Neutrophil (primary cell): ENCODE data around the gene CD300LD.
"Not testable (repeated sequence)": the region's sequence is repeated elsewhere in the genome, so short reads cannot be mapped to it uniquely, and the experiment has no call there.

Source experiments
- H3K27ac ChIP-seq: fragments of 200-600 bp; sonication (generic); 2 replicates; pipeline ENCODE4 v1.5.1; 2016; ENCODE audit warnings: mild to moderate bottlenecking, moderate library complexity
- H3K27me3 ChIP-seq: fragments of 200-600 bp; sonication (generic); 2 replicates; pipeline ENCODE4 v1.6.0; 2016; ENCODE audit warnings: mild to moderate bottlenecking
- H3K36me3 ChIP-seq: fragments of 200-600 bp; sonication (generic); 2 replicates; pipeline ENCODE4 v1.5.1; 2017
- H3K4me1 ChIP-seq, 2 experiments: fragments of 200-600 bp in 1 of 2; sonication (generic) in 1 of 2; 1 replicate in 1 of 2; 2 replicates in 1 of 2; pipeline versions ENCODE4 v1.5.1 to v1.6.1; 2013 to 2016; ENCODE audit warnings: low read depth in 1 of 2, low read length in 1 of 2, mild to moderate bottlenecking in 1 of 2, moderate library complexity in 1 of 2; ENCODE audit not compliant: control insufficient read depth in 1 of 2, insufficient read depth in 1 of 2
- H3K4me3 ChIP-seq, 2 experiments: fragments of 200-600 bp in 1 of 2; sonication (generic) in 1 of 2; 1 replicate in 1 of 2; 2 replicates in 1 of 2; pipeline ENCODE4 v1.5.1; 2013 to 2016; ENCODE audit warnings: low read depth in 1 of 2, low read length in 1 of 2, mild to moderate bottlenecking in 1 of 2, moderate library complexity in 1 of 2
- H3K9me3 ChIP-seq: fragments of 200-600 bp; sonication (generic); 2 replicates; pipeline ENCODE4 v1.5.1; 2016
- TF ChIP-seq, protein P1 (sequence below): fragments of 200-600 bp; sonication (generic); IDR thresholded peaks from 2 replicates; pipeline ENCODE4 v1.5.1; 2016; ENCODE audit warnings: antibody characterized with exemption

CD300LD gene

DNA sequence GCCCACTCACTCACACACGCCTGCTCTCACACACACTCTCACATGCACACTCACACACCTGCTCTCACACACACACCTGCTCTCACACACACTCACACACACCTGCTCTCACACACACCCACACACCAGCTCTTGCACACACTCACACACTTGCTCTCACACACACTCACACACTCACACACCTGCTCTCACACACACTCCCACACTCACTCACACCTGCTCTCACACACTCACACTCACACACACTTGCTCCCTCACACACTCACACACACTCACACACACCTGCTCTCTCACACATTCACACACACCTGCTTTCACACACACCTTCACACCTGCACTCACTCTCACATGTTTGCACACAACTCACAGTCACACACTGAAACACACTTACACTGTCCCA, 28.7 kb downstream of the CD300LD start:
- Histone ChIP-seq H3K27me3 (peaks cover 64% of the 10 kb centered on the region), H3K4me1 (peaks cover 9 to 24% of the 10 kb centered on the region in 2 experiments), H3K36me3 (no peaks in the 10 kb centered on the region), H3K4me3 (no peak overlapping the region), H3K9me3 (no peaks in the 10 kb centered on the region), H3K27ac (no peak overlapping the region)
- TF ChIP-seq, protein P1, sequence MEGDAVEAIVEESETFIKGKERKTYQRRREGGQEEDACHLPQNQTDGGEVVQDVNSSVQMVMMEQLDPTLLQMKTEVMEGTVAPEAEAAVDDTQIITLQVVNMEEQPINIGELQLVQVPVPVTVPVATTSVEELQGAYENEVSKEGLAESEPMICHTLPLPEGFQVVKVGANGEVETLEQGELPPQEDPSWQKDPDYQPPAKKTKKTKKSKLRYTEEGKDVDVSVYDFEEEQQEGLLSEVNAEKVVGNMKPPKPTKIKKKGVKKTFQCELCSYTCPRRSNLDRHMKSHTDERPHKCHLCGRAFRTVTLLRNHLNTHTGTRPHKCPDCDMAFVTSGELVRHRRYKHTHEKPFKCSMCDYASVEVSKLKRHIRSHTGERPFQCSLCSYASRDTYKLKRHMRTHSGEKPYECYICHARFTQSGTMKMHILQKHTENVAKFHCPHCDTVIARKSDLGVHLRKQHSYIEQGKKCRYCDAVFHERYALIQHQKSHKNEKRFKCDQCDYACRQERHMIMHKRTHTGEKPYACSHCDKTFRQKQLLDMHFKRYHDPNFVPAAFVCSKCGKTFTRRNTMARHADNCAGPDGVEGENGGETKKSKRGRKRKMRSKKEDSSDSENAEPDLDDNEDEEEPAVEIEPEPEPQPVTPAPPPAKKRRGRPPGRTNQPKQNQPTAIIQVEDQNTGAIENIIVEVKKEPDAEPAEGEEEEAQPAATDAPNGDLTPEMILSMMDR, result no peak

DNA sequence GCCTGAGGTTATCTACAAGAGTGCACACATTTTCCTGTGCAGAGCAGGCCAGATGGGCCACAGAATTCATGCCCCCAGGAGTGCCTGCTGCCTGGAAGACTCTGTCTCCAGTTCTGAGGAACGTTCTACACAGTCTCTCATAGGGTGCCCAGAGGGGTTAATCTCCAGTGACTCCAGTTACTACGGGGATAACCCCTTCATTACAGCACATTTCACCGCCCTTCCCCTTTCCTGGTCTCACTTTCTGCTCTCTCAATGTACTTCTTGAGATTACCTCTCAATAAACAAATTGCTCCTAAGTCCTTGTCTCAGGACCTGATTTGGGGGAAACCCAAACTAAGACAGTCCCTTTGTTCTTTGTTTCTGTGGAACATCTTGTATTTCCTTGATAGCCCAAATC, 30.5 kb downstream of the CD300LD start:
- Histone ChIP-seq H3K36me3 (no peaks in the 10 kb centered on the region), H3K27me3 (peaks cover 55% of the 10 kb centered on the region), H3K27ac (no peak overlapping the region), H3K9me3 (no peaks in the 10 kb centered on the region), H3K4me1 (peaks cover 0 to 6% of the 10 kb centered on the region in 2 experiments), H3K4me3 (no peak overlapping the region)
- TF ChIP-seq, protein P1, result no peak

DNA sequence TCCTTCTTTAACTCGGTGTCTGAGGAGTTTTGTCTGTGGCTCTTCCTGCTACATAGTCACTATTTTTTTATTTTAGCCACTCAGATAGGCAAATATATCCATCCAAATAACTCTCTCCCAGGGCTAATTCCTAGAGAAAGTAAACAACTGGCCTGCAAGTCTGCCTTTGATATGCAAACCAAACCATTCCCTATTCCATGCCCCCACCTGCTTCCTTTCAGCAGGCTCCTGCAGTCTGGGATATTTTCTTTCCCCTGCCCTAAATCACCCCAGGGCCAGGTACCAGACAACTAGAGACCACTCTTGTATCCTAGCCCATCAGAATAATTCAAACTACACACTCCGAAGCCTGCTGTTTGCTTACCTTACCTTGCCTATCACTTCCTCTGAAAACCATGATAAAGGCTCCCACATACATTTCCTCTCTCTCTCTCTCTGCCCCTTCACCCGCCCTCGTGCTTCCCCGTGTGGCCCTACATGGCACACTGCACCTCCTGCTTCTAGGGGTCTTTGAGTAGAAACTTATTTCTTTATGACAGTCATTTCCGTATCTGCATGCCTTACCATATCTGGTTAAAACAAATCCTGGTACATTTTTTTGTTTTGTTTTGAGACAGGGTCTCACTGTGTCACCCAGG, 33.1 kb downstream of the CD300LD start:
- TF ChIP-seq, protein P1, result no peak
- no peak overlapping the region for H3K27ac ChIP-seq
- no peaks in the 10 kb centered on the region for H3K9me3 ChIP-seq
- no peaks in the 10 kb centered on the region for H3K4me1 ChIP-seq
- H3K4me3 ChIP-seq, result no peak overlapping the region
- H3K27me3 ChIP-seq, result peaks cover 33% of the 10 kb centered on the region
- no peaks in the 10 kb centered on the region for H3K36me3 ChIP-seq

DNA sequence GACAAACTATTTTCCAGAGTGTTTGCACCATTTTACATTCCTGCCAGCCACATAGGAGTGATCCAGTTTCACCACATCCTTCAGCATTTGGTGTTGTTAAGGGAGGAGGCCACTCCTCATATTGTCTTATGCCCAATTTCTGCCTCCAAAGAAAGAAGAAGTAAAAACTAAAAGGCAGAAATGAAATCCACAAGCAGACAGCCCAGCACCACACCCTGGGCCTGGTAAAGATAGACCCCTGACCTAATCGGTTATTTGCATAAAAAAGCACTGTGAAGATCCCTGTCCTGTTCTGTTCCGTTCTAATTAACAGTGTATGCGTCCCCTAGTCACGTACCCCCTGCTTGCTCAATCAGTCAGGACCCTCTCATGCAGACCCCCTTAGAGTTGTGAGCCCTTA, 33.7 kb downstream of the CD300LD start:
- H3K4me3 ChIP-seq, H3K9me3 ChIP-seq, H3K27ac ChIP-seq, H3K4me1 ChIP-seq, H3K36me3 ChIP-seq: not testable (repeated sequence)
- peaks cover 32% of the 10 kb centered on the region for H3K27me3 ChIP-seq

DNA sequence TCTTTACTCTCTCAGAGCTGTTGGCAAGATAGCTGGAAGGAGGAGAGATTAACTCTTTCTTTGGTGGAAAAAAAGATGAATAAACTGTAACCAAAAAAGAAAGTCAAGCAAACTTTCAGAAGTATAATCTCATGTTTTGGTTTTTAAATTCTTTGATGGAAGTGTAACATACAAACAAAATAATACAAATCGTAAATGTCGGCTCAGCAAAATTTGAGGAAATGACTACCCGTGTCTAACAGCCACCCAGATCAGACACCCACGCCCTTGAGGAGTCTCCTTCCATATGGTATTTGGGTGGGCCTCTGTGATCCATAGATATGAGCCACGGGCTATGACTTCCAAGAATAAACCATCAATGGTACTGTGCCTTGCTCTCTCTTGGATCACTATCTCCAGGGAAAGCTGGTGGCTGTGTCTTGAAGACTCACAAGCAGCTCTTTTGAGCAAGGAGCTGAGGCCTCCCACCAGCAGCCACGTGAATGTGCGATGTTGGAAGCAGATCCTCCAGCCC, 36.6 kb downstream of the CD300LD start:
- no peak overlapping the region for H3K27ac ChIP-seq
- H3K9me3 ChIP-seq, result no peaks in the 10 kb centered on the region
- H3K4me1 ChIP-seq, result no peaks in the 10 kb centered on the region
- H3K36me3 ChIP-seq, result no peaks in the 10 kb centered on the region
- H3K4me3 ChIP-seq, result no peak overlapping the region
- TF ChIP-seq, protein P1, result no peak
- H3K27me3 ChIP-seq, result peaks cover 14% of the 10 kb centered on the region

DNA sequence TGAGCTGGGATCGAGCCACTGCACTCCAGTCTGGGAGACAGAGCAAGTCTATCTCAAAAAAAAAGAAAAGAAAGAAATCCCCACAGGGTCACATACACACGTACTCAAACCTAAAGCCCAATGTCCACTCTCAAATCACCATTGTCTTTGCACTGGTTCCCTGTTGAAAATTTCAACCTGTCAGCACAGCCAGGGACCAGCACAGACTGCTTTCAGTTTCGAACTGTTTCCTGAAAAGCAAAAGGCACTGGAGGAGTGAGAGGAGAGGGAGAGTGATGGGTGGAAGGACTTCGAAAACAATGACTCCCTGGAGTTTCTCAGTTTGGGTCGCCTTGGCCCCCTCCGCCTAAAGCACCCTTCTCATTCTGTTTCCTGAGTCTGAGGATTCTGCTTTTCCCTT, 37.2 kb downstream of the CD300LD start:
- TF ChIP-seq, protein P1, result no peak
- Histone ChIP-seq H3K4me3 (no peak overlapping the region), H3K4me1 (no peaks in the 10 kb centered on the region), H3K27me3 (peaks cover 14% of the 10 kb centered on the region), H3K27ac (no peak overlapping the region), H3K9me3 (no peaks in the 10 kb centered on the region), H3K36me3 (no peaks in the 10 kb centered on the region)
